ENCODE data around the gene DOCK9. TPM values are rescaled to one million over a fixed set of nuclear protein-coding genes. Genes with fewer than 3 reads are reported as not detected.

The DOCK9 gene
- total RNA-seq, 1 experiment from 2014 or later, result 36.6 TPM

- Mint-ChIP-seq H3K4me3 (no peak overlapping the region), H3K9me3 (no peaks in the 10 kb centered on the region), H3K27ac (no peak overlapping the region), H3K4me1 (peaks cover 14% of the 10 kb centered on the region), H3K27me3 (ENCODE audit: low read depth) (no peaks in the 10 kb centered on the region), H3K36me3 (no peaks in the 10 kb centered on the region)
- CTCF ChIA-PET, result interaction anchor here (0.7 kb wide), 1 partner anchor 19 kb away, joined by 3 read pairs; no protein-coding TSS in a partner anchor
- ATAC-seq (no peak), DNase-seq (ENCODE audit: low spot score) (no peak)
- TF ChIP-seq NR1H2 (CRISPR knock-in tag; IDR thresholded peaks at IDR 0.05), result no peak
- TF ChIP-seq GRHL2 (CRISPR knock-in tag; IDR thresholded peaks at IDR 0.05; ENCODE audit: insufficient replicate concordance, severe bottlenecking), result no peak
- no peak for TF ChIP-seq ZNF263 (CRISPR knock-in tag; IDR thresholded peaks at IDR 0.05; ENCODE audit: low read depth)
- no peak for TF ChIP-seq NFATC4 (CRISPR knock-in tag; IDR thresholded peaks at IDR 0.05)
- POLR2A ChIA-PET, result no interaction called here
Measured at GRCh38 chr13:98845742-98846141, 132.1 kb downstream of the DOCK9 start.

DNA sequence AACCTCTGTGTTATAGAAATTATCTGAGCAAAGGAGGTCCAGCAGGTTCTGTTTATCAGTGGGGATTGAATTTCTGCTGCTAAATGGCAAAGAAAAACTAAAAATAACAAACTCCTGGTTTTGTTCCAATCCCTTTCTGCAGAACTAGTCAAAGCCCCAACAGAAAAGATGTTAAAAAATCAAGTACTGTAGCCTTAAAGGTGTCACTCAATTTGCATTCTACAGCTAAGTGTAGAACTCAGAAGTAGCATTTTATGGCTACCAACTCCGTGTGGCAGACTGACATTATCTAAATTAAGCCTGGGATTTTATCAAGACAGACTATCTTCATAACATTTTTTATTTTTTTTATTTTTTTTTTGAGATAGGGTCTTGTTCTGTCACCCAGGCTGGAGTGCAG is 133.8 kb downstream of the DOCK9 start:
- Mint-ChIP-seq H3K9me3 (no peaks in the 10 kb centered on the region), H3K4me3 (no peak overlapping the region), H3K4me1 (peaks cover 19% of the 10 kb centered on the region), H3K36me3 (no peaks in the 10 kb centered on the region), H3K27me3 (ENCODE audit: low read depth) (no peaks in the 10 kb centered on the region), H3K27ac (no peak overlapping the region)
- POLR2A ChIA-PET, result no interaction called here
- CTCF ChIA-PET, result interaction anchor here (0.7 to 2.2 kb wide), 4 partner anchors 11 to 190 kb away, joined by 3 to 7 read pairs (median 4); no protein-coding TSS in a partner anchor
- ATAC-seq, result no peak
- TF ChIP-seq TCF7 (CRISPR knock-in tag; IDR thresholded peaks at IDR 0.05; ENCODE audit: low read depth) (no peak), FOXP1 (CRISPR knock-in tag; IDR thresholded peaks at IDR 0.05; ENCODE audit: borderline replicate concordance) (no peak), ZNF423 (CRISPR knock-in tag; IDR thresholded peaks at IDR 0.05) (no peak), SMAD3 (CRISPR knock-in tag; IDR thresholded peaks at IDR 0.05; ENCODE audit: borderline replicate concordance) (no peak), ZNF425 (CRISPR knock-in tag; conservative IDR thresholded peaks at IDR 0.05) (no peak), ATF1 (CRISPR knock-in tag; IDR thresholded peaks at IDR 0.05) (no peak), RORB (CRISPR knock-in tag; IDR thresholded peaks at IDR 0.05) (no peak), ZNF317 (CRISPR knock-in tag; IDR thresholded peaks at IDR 0.05; ENCODE audit: borderline replicate concordance, low read depth) (no peak), KAT7 (CRISPR knock-in tag; IDR thresholded peaks at IDR 0.05; ENCODE audit: borderline replicate concordance) (no peak), ARID4B (CRISPR knock-in tag; IDR thresholded peaks at IDR 0.05; ENCODE audit: borderline replicate concordance) (no peak), NFYB (CRISPR knock-in tag; conservative IDR thresholded peaks at IDR 0.05; ENCODE audit: low read depth) (no peak), ZNF416 (CRISPR knock-in tag; IDR thresholded peaks at IDR 0.05) (no peak), ZNF121 (CRISPR knock-in tag; IDR thresholded peaks at IDR 0.05) (no peak), FOXJ3 (CRISPR knock-in tag; IDR thresholded peaks at IDR 0.05; ENCODE audit: borderline replicate concordance) (no peak)
- TF ChIP-seq, protein P1, sequence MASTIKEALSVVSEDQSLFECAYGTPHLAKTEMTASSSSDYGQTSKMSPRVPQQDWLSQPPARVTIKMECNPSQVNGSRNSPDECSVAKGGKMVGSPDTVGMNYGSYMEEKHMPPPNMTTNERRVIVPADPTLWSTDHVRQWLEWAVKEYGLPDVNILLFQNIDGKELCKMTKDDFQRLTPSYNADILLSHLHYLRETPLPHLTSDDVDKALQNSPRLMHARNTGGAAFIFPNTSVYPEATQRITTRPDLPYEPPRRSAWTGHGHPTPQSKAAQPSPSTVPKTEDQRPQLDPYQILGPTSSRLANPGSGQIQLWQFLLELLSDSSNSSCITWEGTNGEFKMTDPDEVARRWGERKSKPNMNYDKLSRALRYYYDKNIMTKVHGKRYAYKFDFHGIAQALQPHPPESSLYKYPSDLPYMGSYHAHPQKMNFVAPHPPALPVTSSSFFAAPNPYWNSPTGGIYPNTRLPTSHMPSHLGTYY (CRISPR knock-in tag; IDR thresholded peaks at IDR 0.05), result no peak
- TF ChIP-seq, protein P2, sequence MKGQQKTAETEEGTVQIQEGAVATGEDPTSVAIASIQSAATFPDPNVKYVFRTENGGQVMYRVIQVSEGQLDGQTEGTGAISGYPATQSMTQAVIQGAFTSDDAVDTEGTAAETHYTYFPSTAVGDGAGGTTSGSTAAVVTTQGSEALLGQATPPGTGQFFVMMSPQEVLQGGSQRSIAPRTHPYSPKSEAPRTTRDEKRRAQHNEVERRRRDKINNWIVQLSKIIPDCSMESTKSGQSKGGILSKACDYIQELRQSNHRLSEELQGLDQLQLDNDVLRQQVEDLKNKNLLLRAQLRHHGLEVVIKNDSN (CRISPR knock-in tag; IDR thresholded peaks at IDR 0.05), result no peak
- TF ChIP-seq, protein P3, sequence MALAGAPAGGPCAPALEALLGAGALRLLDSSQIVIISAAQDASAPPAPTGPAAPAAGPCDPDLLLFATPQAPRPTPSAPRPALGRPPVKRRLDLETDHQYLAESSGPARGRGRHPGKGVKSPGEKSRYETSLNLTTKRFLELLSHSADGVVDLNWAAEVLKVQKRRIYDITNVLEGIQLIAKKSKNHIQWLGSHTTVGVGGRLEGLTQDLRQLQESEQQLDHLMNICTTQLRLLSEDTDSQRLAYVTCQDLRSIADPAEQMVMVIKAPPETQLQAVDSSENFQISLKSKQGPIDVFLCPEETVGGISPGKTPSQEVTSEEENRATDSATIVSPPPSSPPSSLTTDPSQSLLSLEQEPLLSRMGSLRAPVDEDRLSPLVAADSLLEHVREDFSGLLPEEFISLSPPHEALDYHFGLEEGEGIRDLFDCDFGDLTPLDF (CRISPR knock-in tag; IDR thresholded peaks at IDR 0.05), result no peak
- TF ChIP-seq, protein P4, sequence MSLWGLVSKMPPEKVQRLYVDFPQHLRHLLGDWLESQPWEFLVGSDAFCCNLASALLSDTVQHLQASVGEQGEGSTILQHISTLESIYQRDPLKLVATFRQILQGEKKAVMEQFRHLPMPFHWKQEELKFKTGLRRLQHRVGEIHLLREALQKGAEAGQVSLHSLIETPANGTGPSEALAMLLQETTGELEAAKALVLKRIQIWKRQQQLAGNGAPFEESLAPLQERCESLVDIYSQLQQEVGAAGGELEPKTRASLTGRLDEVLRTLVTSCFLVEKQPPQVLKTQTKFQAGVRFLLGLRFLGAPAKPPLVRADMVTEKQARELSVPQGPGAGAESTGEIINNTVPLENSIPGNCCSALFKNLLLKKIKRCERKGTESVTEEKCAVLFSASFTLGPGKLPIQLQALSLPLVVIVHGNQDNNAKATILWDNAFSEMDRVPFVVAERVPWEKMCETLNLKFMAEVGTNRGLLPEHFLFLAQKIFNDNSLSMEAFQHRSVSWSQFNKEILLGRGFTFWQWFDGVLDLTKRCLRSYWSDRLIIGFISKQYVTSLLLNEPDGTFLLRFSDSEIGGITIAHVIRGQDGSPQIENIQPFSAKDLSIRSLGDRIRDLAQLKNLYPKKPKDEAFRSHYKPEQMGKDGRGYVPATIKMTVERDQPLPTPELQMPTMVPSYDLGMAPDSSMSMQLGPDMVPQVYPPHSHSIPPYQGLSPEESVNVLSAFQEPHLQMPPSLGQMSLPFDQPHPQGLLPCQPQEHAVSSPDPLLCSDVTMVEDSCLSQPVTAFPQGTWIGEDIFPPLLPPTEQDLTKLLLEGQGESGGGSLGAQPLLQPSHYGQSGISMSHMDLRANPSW (CRISPR knock-in tag; conservative IDR thresholded peaks at IDR 0.05; ENCODE audit: low read depth), result no peak
- no peak for DNase-seq (ENCODE audit: low spot score)

All from WTC11 (cell line).